Effector CD8-positive, alpha-beta T cell (primary cell): ENCODE results near the gene OR1C1.
"Not testable (repeated sequence)": the region's sequence is repeated elsewhere in the genome, so short reads cannot be mapped to it uniquely, and the experiment has no call there.

Experiments used
- DNase-seq: peaks from one replicate; lab custom pipeline; 2025; lab: John Stamatoyannopoulos, UW
- total RNA-seq, 4 experiments: gene quantifications; one replicate each; lab custom pipeline; 2026; lab: John Stamatoyannopoulos, UW

Gene OR1C1
- total RNA-seq = 0 reads per million in 4 experiments

GRCh38 chr1:247760456-247760855 lies at the start of gene OR1C1:
TSS of gene OR1C1 (minus strand) at chr1:247760556. CDS start at chr1:247758406, 2,150 bp downstream.
- no peak for DNase-seq

- DNase-seq = no peak
These were observed 37.2 kb upstream of the OR1C1 start for GRCh38 chr1:247797518-247797917.

DNA sequence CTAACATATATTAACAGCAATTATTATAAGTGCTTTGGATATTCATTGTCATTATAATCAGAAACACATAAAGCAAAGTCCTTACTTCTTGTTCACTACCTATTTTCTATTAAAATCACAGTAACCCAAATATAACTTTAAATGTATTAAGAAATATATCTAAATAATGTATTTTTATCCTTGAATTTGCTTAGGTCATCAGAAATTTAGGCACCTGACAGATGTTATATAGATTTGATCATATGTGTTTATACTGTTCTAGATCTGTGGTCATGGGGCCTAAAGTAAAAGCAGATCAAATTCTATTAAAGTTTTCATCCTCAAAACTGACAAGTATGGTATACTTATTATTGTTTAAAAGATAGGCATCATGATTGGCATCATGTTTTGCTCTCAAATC lies 9.2 kb upstream of the OR1C1 start:
- DNase-seq = no peak

GRCh38 chr1:247754311-247754710 lies 6.0 kb downstream of the OR1C1 start:
- not testable (repeated sequence) for DNase-seq

DNA sequence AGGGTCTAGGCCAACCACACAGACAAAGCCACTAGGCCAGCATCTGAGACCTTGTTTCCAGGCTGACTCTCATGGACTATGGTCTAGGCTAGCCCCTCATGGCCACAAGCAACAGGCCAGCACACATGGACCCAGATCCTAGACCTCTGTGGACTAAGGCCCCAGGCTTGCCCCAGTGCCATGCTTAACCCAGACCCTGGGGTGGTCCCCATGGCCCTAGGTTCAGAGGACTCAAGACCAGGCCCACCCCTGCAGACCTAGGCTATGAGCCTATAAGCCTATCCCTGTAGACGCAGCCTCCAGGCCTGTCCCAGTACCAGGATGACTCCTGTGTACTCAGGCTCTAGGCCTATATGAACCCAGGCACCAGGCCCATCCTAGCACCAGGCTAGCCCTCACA lies 10.5 kb downstream of the OR1C1 start:
- no peak for DNase-seq

DNA sequence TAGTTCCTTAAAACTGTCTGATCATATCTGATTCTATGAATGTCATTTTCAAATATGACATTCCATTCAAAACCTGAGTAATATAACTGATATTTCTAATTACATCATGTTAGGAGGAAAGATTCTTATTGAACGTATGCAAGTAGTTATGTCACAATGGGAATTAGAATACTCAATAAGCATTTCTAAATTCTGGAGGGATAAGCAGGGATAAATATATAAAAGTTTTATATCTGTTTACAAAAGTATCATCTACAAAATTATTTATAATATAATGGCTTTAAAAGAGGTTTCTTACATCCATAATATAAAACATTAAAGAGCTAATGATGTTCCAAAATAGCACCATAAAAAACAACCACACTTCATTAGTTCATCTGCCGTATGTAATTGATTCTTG lies 12.3 kb downstream of the OR1C1 start, which contains the start of gene OR14A2:
TSS of gene OR14A2 (minus strand) at position 101 of the 400 bp plus-strand sequence.
- DNase-seq = no peak

DNA sequence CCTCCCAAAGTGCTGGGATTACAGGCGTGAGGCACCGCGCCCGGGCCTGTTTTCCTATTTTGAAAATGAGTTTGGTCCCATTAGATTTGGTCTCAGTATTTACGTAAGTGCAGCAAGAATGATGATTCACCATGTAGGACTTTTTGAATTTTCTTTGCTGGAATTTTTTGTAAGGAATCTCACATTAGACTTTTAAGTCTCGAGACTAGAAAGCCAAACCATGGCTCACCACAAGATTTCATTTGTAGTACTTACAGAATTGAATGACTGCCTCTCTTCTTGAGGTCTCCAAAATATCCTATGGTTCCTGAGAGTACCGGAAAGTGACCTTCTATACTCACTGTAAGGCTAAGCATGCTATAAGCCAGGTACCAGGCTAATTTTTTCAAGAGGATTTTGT lies 12.7 kb downstream of the OR1C1 start:
- no peak for DNase-seq

GRCh38 chr1:247746391-247746935 lies 13.9 kb downstream of the OR1C1 start:
- DNase-seq = no peak

- not testable (repeated sequence) for DNase-seq
These were observed 18.1 kb downstream of the OR1C1 start for GRCh38 chr1:247742215-247742760.

DNA sequence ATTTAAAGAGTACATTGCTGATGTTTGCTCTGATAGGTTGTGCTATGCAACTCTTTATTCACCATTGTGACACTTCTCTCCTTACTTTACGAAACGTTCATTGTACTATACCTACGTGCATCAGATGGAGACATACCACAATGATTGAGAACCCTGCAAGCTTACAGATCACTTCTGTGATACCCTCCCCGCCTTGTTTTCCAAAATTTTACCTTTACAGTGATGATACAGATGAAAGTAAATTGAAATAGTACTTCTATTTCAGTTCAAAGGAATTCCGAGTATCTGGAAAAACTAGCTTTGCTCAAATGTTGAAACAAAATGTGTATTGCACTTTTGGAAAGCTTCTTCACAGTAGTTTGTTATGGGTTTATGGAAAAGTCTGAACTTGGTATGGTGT lies 18.6 kb downstream of the OR1C1 start:
- DNase-seq = no peak

DNA sequence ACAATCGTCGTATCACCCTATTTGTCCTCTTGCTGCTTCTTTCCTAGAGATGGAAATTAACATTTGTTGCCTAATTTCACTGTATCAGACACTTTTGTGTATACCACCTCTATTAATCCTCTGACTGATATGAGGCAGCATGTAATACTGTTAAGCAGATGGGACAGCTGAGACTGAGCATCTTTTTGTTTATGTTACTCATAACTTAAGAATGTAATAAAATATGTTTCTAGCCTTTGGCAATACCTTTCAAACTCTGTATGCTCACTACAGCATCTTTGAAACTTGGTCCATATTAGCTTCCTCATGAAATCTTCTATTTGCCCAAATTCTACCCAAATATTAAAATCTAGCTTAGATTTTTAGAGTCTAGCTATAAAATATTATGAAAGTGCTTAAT lies 19.6 kb downstream of the OR1C1 start:
- DNase-seq = no peak

DNA sequence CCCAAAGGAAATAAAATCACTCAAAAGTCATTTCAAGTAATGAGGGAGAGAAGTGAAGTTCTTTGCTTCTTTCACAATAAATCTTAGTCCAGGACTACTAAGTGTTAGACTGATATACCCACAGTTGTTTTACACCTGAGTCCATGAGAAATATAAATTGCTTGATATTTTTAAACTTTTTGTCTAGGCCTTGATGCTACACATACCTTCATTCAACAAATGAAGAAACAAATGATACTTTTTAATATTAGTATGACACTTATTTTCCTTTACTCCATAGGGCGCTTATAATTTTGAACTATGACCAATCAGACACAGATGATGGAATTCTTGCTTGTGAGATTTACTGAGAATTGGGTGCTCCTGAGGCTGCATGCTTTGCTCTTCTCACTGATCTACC lies 22.0 kb downstream of the OR1C1 start, which contains the start of gene OR14K1:
TSS of gene OR14K1 (plus strand) at position 301 of the 400 bp plus-strand sequence. CDS start at position 301, 0 bp downstream.
- no peak for DNase-seq

DNA sequence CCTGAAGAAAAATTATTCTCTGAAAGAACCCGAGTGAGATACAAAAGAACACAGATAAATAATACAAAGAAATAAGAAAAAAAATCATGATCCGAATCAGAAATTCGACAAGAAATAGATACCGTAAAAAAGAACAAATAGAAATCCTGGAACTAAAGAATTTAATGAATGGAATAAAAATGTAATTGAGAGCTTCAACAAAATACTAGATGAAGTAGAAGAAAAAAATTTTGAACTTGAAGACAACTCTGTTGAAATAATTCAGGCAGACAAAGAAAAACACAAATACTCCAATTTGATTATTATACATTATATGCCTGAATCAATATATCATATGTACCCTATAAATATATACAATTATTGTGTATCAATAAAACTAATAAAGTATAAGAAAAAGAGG lies 39.1 kb downstream of the OR1C1 start:
- no peak for DNase-seq

- DNase-seq = no peak
These were observed 43.8 kb downstream of the OR1C1 start, which contains the start of gene OR6F1 for GRCh38 chr1:247716546-247716945. TSS of gene OR6F1 (minus strand) at chr1:247716646. CDS start at chr1:247712755, 3,891 bp downstream.

- no peak for DNase-seq
These were observed 46.6 kb downstream of the OR1C1 start for GRCh38 chr1:247713753-247714152.

DNA sequence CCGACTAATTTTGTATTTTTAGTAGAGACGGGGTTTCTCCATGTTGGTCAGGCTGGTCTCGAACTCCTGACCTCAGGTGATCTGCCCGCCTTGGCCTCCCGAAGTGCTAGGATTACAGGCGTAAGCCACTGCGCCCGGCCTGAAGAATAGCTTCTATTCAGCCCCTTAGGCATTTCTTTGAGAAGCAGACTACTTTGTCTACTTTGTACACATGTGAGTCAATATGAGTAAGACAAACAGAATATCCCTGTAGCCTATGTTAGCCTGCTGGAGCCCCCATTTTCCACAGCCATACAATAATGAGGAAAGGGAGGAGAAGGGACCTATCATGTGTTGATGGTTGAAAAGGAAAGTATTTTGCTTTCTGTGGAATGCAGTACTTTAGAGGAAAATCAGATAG lies 49.7 kb downstream of the OR1C1 start:
- DNase-seq = not testable (repeated sequence)
